ENCODE data around the gene C1QTNF3. TPM values are rescaled to one million over a fixed set of nuclear protein-coding genes. Genes with fewer than 3 reads are reported as not detected.

The C1QTNF3 gene
- total and polyA plus RNA-seq, 11 donors = 0.20 to 11.6 (median 0.93) TPM

DNA sequence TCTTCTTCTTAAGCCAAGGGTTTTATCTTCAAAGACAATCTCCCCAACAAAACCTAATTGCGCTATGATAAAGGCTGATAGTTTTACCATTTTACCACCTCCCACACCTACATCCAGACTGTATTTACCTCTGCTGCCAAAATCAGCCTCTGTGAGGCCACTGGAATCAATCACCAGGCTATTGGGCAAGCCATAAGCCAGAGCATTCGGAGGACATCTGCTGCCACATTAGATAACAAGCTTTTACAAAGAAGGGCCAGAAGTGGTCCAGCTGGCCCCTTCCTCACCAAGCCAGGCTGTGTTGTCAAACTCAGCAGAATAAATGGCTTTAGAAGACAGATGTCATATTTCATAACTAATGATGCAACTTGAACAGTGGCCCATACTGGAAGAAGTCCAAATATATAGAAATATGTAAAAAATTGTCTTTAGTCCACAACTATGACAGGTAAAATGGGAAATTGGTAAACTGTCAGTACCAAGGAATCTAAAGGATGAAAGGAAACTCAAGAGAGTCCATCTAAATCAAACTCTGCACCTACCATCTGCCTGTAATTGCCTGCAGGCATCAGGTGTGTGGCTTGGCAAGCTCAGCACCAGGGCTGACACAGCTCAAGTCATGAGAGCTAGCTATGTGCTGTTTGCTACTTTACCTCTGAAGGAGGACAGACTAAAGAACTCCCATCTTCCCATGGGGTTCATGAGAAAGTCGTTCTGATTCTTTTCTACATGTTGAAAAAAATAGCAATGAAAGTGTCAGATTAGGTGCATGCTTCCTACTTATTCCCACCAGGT is 74.6 kb downstream of the C1QTNF3 start:
- H3K27ac ChIP-seq = no peak overlapping the region
- H3K4me1 ChIP-seq = peaks cover 0 to 15% (median 0%) of the 10 kb centered on the region in 12 donors
- ATAC-seq (peak in 1 of 4 donors; percentile 34), DNase-seq (peak in 1 of 5 donors; percentile 33)
- intact Hi-C loops (cut with DNase I) = loop anchor here in 6 of 10 donors (2.0 to 10.0 kb wide), 4 partner anchors 494 to 534 kb away; no protein-coding TSS in a partner anchor
- H3K9me3 ChIP-seq = no peaks in the 10 kb centered on the region
- WGBS, 4 donors = 67 to 75% (median 70%) methylated on average over 3 of the region's 3 CpGs
- H3K36me3 ChIP-seq = no peaks in the 10 kb centered on the region
- no peak overlapping the region for H3K4me3 ChIP-seq
- TF ChIP-seq, protein P1, sequence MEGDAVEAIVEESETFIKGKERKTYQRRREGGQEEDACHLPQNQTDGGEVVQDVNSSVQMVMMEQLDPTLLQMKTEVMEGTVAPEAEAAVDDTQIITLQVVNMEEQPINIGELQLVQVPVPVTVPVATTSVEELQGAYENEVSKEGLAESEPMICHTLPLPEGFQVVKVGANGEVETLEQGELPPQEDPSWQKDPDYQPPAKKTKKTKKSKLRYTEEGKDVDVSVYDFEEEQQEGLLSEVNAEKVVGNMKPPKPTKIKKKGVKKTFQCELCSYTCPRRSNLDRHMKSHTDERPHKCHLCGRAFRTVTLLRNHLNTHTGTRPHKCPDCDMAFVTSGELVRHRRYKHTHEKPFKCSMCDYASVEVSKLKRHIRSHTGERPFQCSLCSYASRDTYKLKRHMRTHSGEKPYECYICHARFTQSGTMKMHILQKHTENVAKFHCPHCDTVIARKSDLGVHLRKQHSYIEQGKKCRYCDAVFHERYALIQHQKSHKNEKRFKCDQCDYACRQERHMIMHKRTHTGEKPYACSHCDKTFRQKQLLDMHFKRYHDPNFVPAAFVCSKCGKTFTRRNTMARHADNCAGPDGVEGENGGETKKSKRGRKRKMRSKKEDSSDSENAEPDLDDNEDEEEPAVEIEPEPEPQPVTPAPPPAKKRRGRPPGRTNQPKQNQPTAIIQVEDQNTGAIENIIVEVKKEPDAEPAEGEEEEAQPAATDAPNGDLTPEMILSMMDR (IDR thresholded peaks at IDR 0.05) = no peak
- no peak for TF ChIP-seq POLR2A (IDR thresholded peaks at IDR 0.05)
- no peaks in the 10 kb centered on the region for H3K27me3 ChIP-seq

Other genes with a start within 250 kb of the C1QTNF3 start
- 1 to 10 TPM; 1.0 to 4.7 (median 1.9) TPM for gene ADAMTS12, start 151.2 kb downstream of the C1QTNF3 start, total RNA-seq
- 1 to 10 TPM in 1 of 2 donors, under 1 TPM in 1; 0.72 to 1.2 TPM for gene ADAMTS12, start 151.2 kb downstream of the C1QTNF3 start, polyA plus RNA-seq
- gene RXFP3, start 106.8 kb downstream of the C1QTNF3 start, total RNA-seq = not detected
- gene RXFP3, start 106.8 kb downstream of the C1QTNF3 start, polyA plus RNA-seq = under 1 TPM in 1 of 2 donors, not detected in 1; 0.03 TPM
- gene SLC45A2, start 58.5 kb downstream of the C1QTNF3 start, total RNA-seq = under 1 TPM in 1 of 9 donors, not detected in 8; 0.30 TPM
- gene SLC45A2, start 58.5 kb downstream of the C1QTNF3 start, polyA plus RNA-seq = not detected
- 10 to 100 TPM in 4 of 9 donors, 1 to 10 TPM in 5; 2.6 to 17.5 (median 8.4) TPM for gene AMACR, start 35.2 kb downstream of the C1QTNF3 start, total RNA-seq
- gene AMACR, start 35.2 kb downstream of the C1QTNF3 start, polyA plus RNA-seq = 1 to 10 TPM; 3.3 to 4.6 TPM